ENCODE measurements around the gene CYP51A1. TPM values are rescaled to one million over a fixed set of nuclear protein-coding genes. Genes with fewer than 3 reads are reported as not detected.
A peak's percentile ranks its signal among the peaks of the same experiment; 100 is the strongest.

CYP51A1 gene
- total RNA-seq, 1 donor from 2014 or later, result 175 TPM

DNA sequence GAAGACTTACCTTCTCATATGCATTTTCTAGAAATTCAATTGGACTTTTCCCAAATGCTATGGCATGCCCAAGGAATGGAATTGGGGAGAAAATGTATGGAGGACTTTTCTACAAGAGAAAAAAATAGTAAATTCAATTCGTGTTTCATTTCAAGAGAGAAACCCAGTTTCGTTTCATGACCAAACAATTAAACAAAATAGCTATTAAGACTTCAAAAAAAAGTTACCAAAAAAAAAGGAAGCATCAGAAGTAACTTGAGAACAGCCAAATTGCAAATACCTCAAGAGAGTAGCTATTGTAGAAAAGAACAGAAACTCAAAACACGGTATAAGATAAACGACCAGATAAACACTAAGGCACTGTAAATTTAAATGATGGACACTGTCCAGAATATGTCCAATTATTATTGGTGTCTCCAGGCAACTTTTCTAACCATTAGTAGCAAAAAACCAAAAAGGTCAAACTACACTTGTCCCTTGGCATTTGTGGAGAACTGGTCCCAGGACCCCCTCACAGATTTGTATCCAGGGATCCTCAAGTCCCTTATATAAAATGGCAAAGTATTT, 2.4 kb downstream of the CYP51A1 start:
- H3K4me3 ChIP-seq, result peak overlapping the region; percentile 96
- intact Hi-C loops (cut with DNase I), result no loop called here
- no peak for ATAC-seq

GRCh38 chr7:92131093-92131492, 3.2 kb downstream of the CYP51A1 start:
- no peak overlapping the region for H3K27ac ChIP-seq
- intact Hi-C loops (cut with DNase I), result no loop called here
- TF ChIP-seq CTCF (IDR thresholded peaks at IDR 0.05), result no peak

More for the DNA sequence above, 2.4 kb downstream of the CYP51A1 start:
- DNase-seq, result no peak
- TF ChIP-seq CTCF (IDR thresholded peaks at IDR 0.05), result no peak
- Histone ChIP-seq H3K27me3 (no peaks in the 10 kb centered on the region), H3K9me3 (no peaks in the 10 kb centered on the region), H3K36me3 (peaks cover 35% of the 10 kb centered on the region), H3K4me1 (peaks cover 19% of the 10 kb centered on the region), H3K27ac (no peak overlapping the region)

GRCh38 chr7:92121681-92122080, 12.6 kb downstream of the CYP51A1 start:
- H3K27me3 ChIP-seq, result no peaks in the 10 kb centered on the region
- ATAC-seq (no peak), DNase-seq (no peak)
- no peaks in the 10 kb centered on the region for H3K9me3 ChIP-seq
- no peak overlapping the region for H3K4me3 ChIP-seq
- TF ChIP-seq CTCF (IDR thresholded peaks at IDR 0.05), result no peak
- no peak overlapping the region for H3K27ac ChIP-seq
- intact Hi-C loops (cut with DNase I), result no loop called here
- H3K36me3 ChIP-seq, result peaks cover 84% of the 10 kb centered on the region
- H3K4me1 ChIP-seq, result no peaks in the 10 kb centered on the region

More at GRCh38 chr7:92131093-92131492, 3.2 kb downstream of the CYP51A1 start:
- Histone ChIP-seq H3K4me3 (no peak overlapping the region), H3K4me1 (peaks cover 19% of the 10 kb centered on the region), H3K9me3 (no peaks in the 10 kb centered on the region), H3K27me3 (no peaks in the 10 kb centered on the region), H3K36me3 (peaks cover 43% of the 10 kb centered on the region)
- ATAC-seq (no peak), DNase-seq (no peak)

DNA sequence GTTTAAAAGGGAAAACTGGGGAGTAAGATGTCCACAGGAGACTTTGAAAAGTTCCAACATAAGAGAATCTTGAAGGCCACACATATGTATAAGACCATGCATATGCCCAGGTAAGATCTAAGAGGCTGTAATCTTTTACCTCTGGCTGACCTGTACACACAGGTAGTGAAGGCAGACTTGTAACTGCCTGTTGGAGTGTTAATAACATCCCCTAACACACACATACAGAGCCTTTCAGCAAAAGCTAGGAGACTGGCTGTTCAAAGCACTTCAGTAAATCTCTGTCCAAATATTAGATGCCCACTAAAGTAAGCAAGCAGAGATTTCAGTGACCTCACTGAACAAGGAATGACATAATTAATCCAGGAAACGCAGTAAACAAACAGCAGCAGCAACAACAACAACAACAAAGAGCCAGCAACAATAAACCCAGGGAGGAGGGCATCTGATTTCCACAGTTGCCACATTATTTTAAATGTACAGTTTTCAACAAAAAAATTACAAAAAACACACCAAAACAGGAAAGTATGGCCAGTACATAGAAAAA, 15.0 kb downstream of the CYP51A1 start:
- no peak overlapping the region for H3K27ac ChIP-seq
- ATAC-seq (peak; percentile 22), DNase-seq (no peak)
- TF ChIP-seq CTCF (IDR thresholded peaks at IDR 0.05), result no peak
- no peaks in the 10 kb centered on the region for H3K4me1 ChIP-seq
- H3K9me3 ChIP-seq, result no peaks in the 10 kb centered on the region
- H3K36me3 ChIP-seq, result peaks cover 85% of the 10 kb centered on the region
- intact Hi-C loops (cut with DNase I), result no loop called here
- no peaks in the 10 kb centered on the region for H3K27me3 ChIP-seq
- no peak overlapping the region for H3K4me3 ChIP-seq

GRCh38 chr7:92116949-92117348, 17.3 kb downstream of the CYP51A1 start:
- no peak for TF ChIP-seq CTCF (IDR thresholded peaks at IDR 0.05)
- Histone ChIP-seq H3K36me3 (peaks cover 80% of the 10 kb centered on the region), H3K27me3 (no peaks in the 10 kb centered on the region), H3K9me3 (no peaks in the 10 kb centered on the region), H3K4me1 (no peaks in the 10 kb centered on the region), H3K4me3 (no peak overlapping the region), H3K27ac (no peak overlapping the region)
- ATAC-seq (no peak), DNase-seq (no peak)
- intact Hi-C loops (cut with DNase I), result no loop called here
